Ovary (tissue), 9 donors: ENCODE results near the gene HTRA3. TPM values are rescaled to one million over a fixed set of nuclear protein-coding genes. Genes with fewer than 3 reads are reported as not detected.

Experiments used
- DNase-seq, 5 donors: peaks; one replicate each; pipeline ENCODE4 v3.0.0-alpha.2; 2019 to 2020
- H3K27ac ChIP-seq, 2 donors: fragments of 200-600 bp; one replicate each; pipeline versions ENCODE4 v1.5.1 to v1.8.0; 2019 to 2022
- H3K27me3 ChIP-seq: fragments of 200-600 bp; one replicate; pipeline ENCODE4 v1.8.0; 2022
- H3K36me3 ChIP-seq: fragments of 200-600 bp; sonication (generic); one replicate; pipeline ENCODE4 v1.5.1; 2019
- H3K4me1 ChIP-seq: one replicate; pipeline ENCODE4 v1.8.1; 2013; ENCODE audit warnings: mild to moderate bottlenecking, moderate library complexity; ENCODE audit not compliant: insufficient read depth
- H3K4me3 ChIP-seq: fragments of 200-600 bp; sonication (generic); one replicate; pipeline ENCODE4 v1.5.1; 2017
- H3K9me3 ChIP-seq, 2 donors: fragments of 200-600 bp in 1 of 2; sonication (generic) in 1 of 2; one replicate each; pipeline versions ENCODE4 v1.5.1 to v1.8.1; 2013 to 2019; ENCODE audit warnings: mild to moderate bottlenecking in 1 of 2, moderate library complexity in 1 of 2
- EP300 ChIP-seq: sonication (generic); formaldehyde crosslinking; IDR thresholded peaks from one replicate; pipeline ENCODE4 v1.6.1; 2017; ENCODE audit warnings: antibody characterized with exemption
- POLR2A ChIP-seq: fragments of 450-650 bp; IDR thresholded peaks from one replicate; pipeline ENCODE4 v1.6.1; 2017; ENCODE audit warnings: antibody characterized with exemption, mild to moderate bottlenecking, moderate library complexity
- WGBS, 3 donors: extraction: QIAGEN DNeasy Blood & Tissue Kit in 1 of 3; methylation state at CpG; one replicate each; pipeline versions ENCODE4 v1.1.5 to v1.1.7; 2013 to 2017; 5-methylcytosine and 5-hydroxymethylcytosine counted together
- intact Hi-C, 4 donors: fragments of 100-400 bp; cut with DNase I; formaldehyde crosslinking; loops; one replicate each; pipeline versions ENCODE4 v1.11.0 to v1.15.1; 2022 to 2023
- polyA plus RNA-seq, 2 donors: library from polyadenylated mRNA; stranded (reverse); fragments of 200-250 nt in 1 of 2; fragments of 350-450 nt in 1 of 2; fragmentation: Illumina TruSeq in 1 of 2; extraction: RNeasy Lipid Tissue Mini Kit (QIAGEN cat#74804) in 1 of 2; gene quantifications; one replicate each; pipeline ENCODE4 v1.2.3, GENCODE V29; 2013 to 2014
- total RNA-seq, 7 donors: library from RNA; depleted of rRNA in 2 of 7; stranded (reverse); fragments of >200 nt in 2 of 7; fragmentation: NEBNext Ultra II Directional in 3 of 7; extraction: Animal tissue kit (Norgen Biotek cat#: 25700) in 3 of 7; gene quantifications; one replicate each; pipeline versions ENCODE4 v1.1.0 to v1.2.4, GENCODE V29; 2016 to 2023
- TF ChIP-seq, protein P1 (sequence below), 3 donors: fragments of 450-650 bp in 2 of 3; fragments of 200-600 bp in 1 of 3; IDR thresholded peaks; one replicate each; pipeline versions ENCODE4 v1.5.1 to v1.8.0; 2016 to 2022; ENCODE audit warnings: antibody characterized with exemption in 3 of 3, mild to moderate bottlenecking in 1 of 3
- donor health status: DM: no; HTN: no; CAD: no; lungs with moderate emphysema.
- donor health status: DM: no; HTN: no; CAD: no.
- donor health status: Bipolar disorder and iron deficiency.
- donor health status: DM: yes; HTN: yes; CAD: no.
- donor health status: DM: no; HTN: no; CAD: no.
- donor health status: DM: yes; HTN: yes; CAD: no.

HTRA3 gene
- total and polyA plus RNA-seq, 9 donors = 36.2 to 163 (median 64.7) TPM

GRCh38 chr4:8251110-8251883, 18.3 kb upstream of the HTRA3 start:
- 84 to 86% (median 86%) methylated on average over 24 of the region's 24 CpGs for WGBS, 3 donors
- no peaks in the 10 kb centered on the region for H3K4me1 ChIP-seq
- H3K27me3 ChIP-seq = no peaks in the 10 kb centered on the region
- H3K27ac ChIP-seq = no peak overlapping the region
- intact Hi-C loops = no loop called here
- no peaks in the 10 kb centered on the region for H3K36me3 ChIP-seq
- no peak for DNase-seq
- TF ChIP-seq, protein P1, sequence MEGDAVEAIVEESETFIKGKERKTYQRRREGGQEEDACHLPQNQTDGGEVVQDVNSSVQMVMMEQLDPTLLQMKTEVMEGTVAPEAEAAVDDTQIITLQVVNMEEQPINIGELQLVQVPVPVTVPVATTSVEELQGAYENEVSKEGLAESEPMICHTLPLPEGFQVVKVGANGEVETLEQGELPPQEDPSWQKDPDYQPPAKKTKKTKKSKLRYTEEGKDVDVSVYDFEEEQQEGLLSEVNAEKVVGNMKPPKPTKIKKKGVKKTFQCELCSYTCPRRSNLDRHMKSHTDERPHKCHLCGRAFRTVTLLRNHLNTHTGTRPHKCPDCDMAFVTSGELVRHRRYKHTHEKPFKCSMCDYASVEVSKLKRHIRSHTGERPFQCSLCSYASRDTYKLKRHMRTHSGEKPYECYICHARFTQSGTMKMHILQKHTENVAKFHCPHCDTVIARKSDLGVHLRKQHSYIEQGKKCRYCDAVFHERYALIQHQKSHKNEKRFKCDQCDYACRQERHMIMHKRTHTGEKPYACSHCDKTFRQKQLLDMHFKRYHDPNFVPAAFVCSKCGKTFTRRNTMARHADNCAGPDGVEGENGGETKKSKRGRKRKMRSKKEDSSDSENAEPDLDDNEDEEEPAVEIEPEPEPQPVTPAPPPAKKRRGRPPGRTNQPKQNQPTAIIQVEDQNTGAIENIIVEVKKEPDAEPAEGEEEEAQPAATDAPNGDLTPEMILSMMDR (IDR thresholded peaks at IDR 0.05) = no peak
- TF ChIP-seq EP300 (no peak), POLR2A (no peak)
- H3K9me3 ChIP-seq = no peaks in the 10 kb centered on the region
- no peak overlapping the region for H3K4me3 ChIP-seq

- H3K36me3 ChIP-seq = no peaks in the 10 kb centered on the region
- no peaks in the 10 kb centered on the region for H3K9me3 ChIP-seq
- no peak overlapping the region for H3K4me3 ChIP-seq
- TF ChIP-seq POLR2A (no peak), EP300 (no peak)
- TF ChIP-seq, protein P1 (IDR thresholded peaks at IDR 0.05) = no peak
- intact Hi-C loops = no loop called here
- WGBS, 3 donors = 80 to 84% (median 83%) methylated on average over 23 of the region's 23 CpGs
- no peak overlapping the region for H3K27ac ChIP-seq
- H3K27me3 ChIP-seq = no peaks in the 10 kb centered on the region
- DNase-seq = no peak
- no peaks in the 10 kb centered on the region for H3K4me1 ChIP-seq
Measured at GRCh38 chr4:8252301-8253173, 17.0 kb upstream of the HTRA3 start.

DNA sequence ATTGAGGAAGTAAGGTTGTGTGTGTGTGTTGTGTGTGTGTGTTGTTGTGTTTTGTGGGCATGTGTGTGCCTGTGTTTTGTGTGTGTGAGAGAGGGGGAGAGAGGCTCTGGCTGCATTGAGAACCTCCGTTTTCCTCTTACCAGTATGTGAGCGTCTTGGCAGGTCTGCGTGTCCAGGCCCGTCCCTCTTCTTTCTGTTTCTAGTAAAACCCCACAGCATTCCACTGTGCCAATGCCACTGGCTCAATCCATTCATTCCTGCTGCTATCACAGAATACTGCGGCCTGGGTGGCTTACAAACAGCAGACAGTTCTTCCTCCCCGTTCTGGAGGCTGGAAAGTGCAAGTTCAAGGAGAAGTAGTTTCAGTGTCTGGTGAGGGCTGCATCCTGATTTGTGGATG, 15.5 kb upstream of the HTRA3 start:
- no peak overlapping the region for H3K4me3 ChIP-seq
- no peak for DNase-seq
- no peak for TF ChIP-seq EP300
- TF ChIP-seq, protein P1 (IDR thresholded peaks at IDR 0.05) = no peak
- TF ChIP-seq POLR2A = no peak
- intact Hi-C loops = no loop called here
- H3K36me3 ChIP-seq = no peaks in the 10 kb centered on the region
- no peaks in the 10 kb centered on the region for H3K9me3 ChIP-seq
- H3K27me3 ChIP-seq = no peaks in the 10 kb centered on the region
- no peaks in the 10 kb centered on the region for H3K4me1 ChIP-seq
- WGBS, 3 donors = 39 to 63% (median 55%) methylated on average over 6 of the region's 6 CpGs
- no peak overlapping the region for H3K27ac ChIP-seq

DNA sequence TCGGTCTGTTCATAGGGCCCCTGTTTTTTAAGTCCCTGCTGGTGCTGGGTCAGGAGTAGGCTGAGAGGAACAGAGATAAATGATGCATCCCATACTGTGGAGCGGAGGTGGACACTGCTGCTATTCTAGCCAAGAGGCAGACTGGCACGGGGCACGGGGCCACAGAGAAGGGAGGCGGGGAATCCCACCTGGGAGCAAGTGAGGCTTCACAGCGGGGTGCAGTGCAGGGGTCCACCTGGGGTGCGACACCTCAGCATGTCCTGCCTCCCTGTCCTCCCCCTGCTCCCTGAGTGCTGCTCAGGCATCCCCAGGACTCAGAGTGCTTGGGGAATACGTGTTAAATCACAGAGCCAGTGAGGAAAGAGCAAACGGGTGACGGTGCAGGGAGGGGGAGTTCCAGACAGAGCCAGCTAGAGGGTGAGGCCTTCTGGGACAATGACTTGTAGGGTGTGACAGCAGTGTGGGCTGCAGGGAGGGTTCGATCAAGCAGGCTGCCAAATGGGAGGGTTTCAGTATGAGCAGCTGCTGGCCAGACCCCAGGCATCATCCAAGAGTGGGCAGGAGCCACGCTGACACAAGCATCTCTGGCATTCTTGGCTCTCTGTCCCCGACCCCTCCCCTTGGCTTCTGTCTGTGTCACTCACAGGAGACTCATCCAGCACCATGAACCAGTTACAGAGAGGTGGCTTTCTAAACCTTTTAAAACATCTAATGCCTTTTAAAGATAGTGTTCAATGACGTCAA, 13.7 kb upstream of the HTRA3 start:
- Histone ChIP-seq H3K27ac (no peak overlapping the region), H3K27me3 (no peaks in the 10 kb centered on the region), H3K4me3 (no peak overlapping the region), H3K9me3 (no peaks in the 10 kb centered on the region), H3K36me3 (no peaks in the 10 kb centered on the region), H3K4me1 (no peaks in the 10 kb centered on the region)
- WGBS, 3 donors = 69 to 78% (median 72%) methylated on average over 14 of the region's 14 CpGs
- DNase-seq = no peak
- TF ChIP-seq, protein P1 (IDR thresholded peaks at IDR 0.05) = no peak
- TF ChIP-seq EP300 = no peak
- no peak for TF ChIP-seq POLR2A
- intact Hi-C loops = no loop called here
